ENCODE data around the gene ODAD3.

GRCh38 chr19:11451327-11451870, 16.5 kb upstream of the ODAD3 start:
- no peak for TF ChIP-seq POLR2AphosphoS5 (IDR thresholded peaks at IDR 0.05)
- TF ChIP-seq CTCF (IDR thresholded peaks at IDR 0.05) = no peak

Measured in stomach (tissue), 4 donors.